ENCODE results near the gene AMOT. TPM values are rescaled to one million over a fixed set of nuclear protein-coding genes. Genes with fewer than 3 reads are reported as not detected.

AMOT gene
- total and polyA plus RNA-seq, 2 of the 4 experiments (the other 2 are of a cell fraction), result 4.7 to 9.1 TPM

DNA sequence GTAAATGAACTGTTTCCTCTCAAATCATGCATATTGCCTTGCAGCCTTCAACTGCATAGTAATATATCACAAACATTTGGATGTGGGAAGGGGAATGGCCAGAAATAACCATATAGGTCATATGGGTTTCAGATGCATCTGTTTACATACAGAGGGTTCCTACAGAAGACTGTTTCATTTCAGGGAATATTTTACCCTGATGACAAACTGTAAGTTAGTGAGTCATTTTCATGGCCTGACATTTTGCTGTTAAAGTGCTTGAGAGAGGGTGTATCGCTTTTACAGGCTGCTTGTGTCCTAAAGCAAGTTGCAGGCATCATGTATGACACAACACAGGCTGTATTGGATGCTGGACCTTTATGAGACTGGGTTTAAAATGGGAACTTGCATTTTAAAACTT lies 25.5 kb upstream of the AMOT start:
- H2BK15ac ChIP-seq (ENCODE audit: low read depth, low read length), result no peak overlapping the region; the same call in 2 of the 3 replicates
- H2AFZ ChIP-seq (replicated peaks; ENCODE audit: low read length, poor library complexity), result no peak overlapping the region
- H3K4me1 ChIP-seq (ENCODE audit: control insufficient read depth, insufficient read depth, low read length), result no peaks in the 10 kb centered on the region
- H2AK9ac ChIP-seq (replicated peaks; ENCODE audit: low read depth, low read length, poor library complexity), result no peak overlapping the region
- no peak overlapping the region for H3K18ac ChIP-seq (ENCODE audit: low read depth, low read length)
- H2BK5ac ChIP-seq (ENCODE audit: low read depth, low read length, poor library complexity, severe bottlenecking), result no peak overlapping the region
- H4K8ac ChIP-seq (ENCODE audit: low read depth in 2 of 2, low read length in 2 of 2), result no peak overlapping the region
- in situ Hi-C loops (cut with MboI; ENCODE audit: low sequenced_read_pairs) (no loop called here), intact Hi-C loops (cut with micrococcal nuclease) (no loop called here), dilution Hi-C loops (cut with HindIII; ENCODE audit: low sequenced_read_pairs, unreplicated experiment) (no loop called here)
- DNase-seq (peak; percentile 52), ATAC-seq (ENCODE audit: low read depth) (peak; percentile 48; the same call in 1 of the 2 replicates)
- ChIA-PET POLR2A (ENCODE audit: unreplicated experiment) (no interaction called here), CTCF (no interaction called here)
- H3K9ac ChIP-seq (ENCODE audit: low read depth, low read length), result no peak overlapping the region
- H3K4me3 ChIP-seq (ENCODE audit: insufficient read depth, low read depth, low read length), result no peak overlapping the region
- TF ChIP-seq RFX5 (IDR thresholded peaks at IDR 0.05; ENCODE audit: low read depth, low read length) (no peak), POLR2A (IDR thresholded peaks at IDR 0.05; ENCODE audit: low read depth, low read length) (no peak), CEBPB (IDR thresholded peaks at IDR 0.05; ENCODE audit: low read depth, low read length) (no peak)
- TF ChIP-seq, protein P1, sequence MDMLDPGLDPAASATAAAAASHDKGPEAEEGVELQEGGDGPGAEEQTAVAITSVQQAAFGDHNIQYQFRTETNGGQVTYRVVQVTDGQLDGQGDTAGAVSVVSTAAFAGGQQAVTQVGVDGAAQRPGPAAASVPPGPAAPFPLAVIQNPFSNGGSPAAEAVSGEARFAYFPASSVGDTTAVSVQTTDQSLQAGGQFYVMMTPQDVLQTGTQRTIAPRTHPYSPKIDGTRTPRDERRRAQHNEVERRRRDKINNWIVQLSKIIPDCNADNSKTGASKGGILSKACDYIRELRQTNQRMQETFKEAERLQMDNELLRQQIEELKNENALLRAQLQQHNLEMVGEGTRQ (IDR thresholded peaks at IDR 0.05; ENCODE audit: low read depth, low read length), result no peak
- H3K27ac ChIP-seq (ENCODE audit: insufficient read depth, low read length), result no peak overlapping the region
- no peak overlapping the region for H3K4ac ChIP-seq (ENCODE audit: low read depth, low read length)
- H3K14ac ChIP-seq (replicated peaks; ENCODE audit: low read depth, low read length), result no peak overlapping the region
- H2AK5ac ChIP-seq (ENCODE audit: low read depth, low read length), result no peak overlapping the region
- no peaks in the 10 kb centered on the region for H4K20me1 ChIP-seq (ENCODE audit: insufficient read depth, low read length)
- no CpG with 5 or more reads among the region's 1 CpG for WGBS, 2 experiments (ENCODE audit: extremely low coverage in 2 of 2, insufficient read length in 1 of 2)
- no peaks in the 10 kb centered on the region for H3K9me1 ChIP-seq (ENCODE audit: insufficient read depth, low read length)
- no peak overlapping the region for H3K56ac ChIP-seq (ENCODE audit: extremely low read depth, insufficient read depth, low read length)
- H3K36me3 ChIP-seq (ENCODE audit: control insufficient read depth, insufficient read depth, low read length), result no peaks in the 10 kb centered on the region
- H3K79me1 ChIP-seq (ENCODE audit: low read depth in 1 of 2, low read length in 2 of 2), result no peaks in the 10 kb centered on the region
- H2BK120ac ChIP-seq (ENCODE audit: low read depth, low read length), result no peak overlapping the region
- no peak overlapping the region for H4K5ac ChIP-seq (ENCODE audit: low read depth, low read length)
- no TSS peak for BruUV-seq (replicated peaks)
- no peaks in the 10 kb centered on the region; the same call in 1 of the 2 replicates for H3K27me3 ChIP-seq (ENCODE audit: control insufficient read depth, insufficient read depth, low read length)
- no peak overlapping the region for H3K4me2 ChIP-seq (ENCODE audit: low read depth, low read length)
- no peak overlapping the region for H2BK20ac ChIP-seq (ENCODE audit: low read depth, low read length)
- no peaks in the 10 kb centered on the region for H3K9me3 ChIP-seq (ENCODE audit: control insufficient read depth, insufficient read depth, low read length)
- H4K91ac ChIP-seq (ENCODE audit: insufficient read depth, low read depth, low read length), result no peak overlapping the region
- H3K23ac ChIP-seq (ENCODE audit: low read depth, low read length), result no peak overlapping the region
